IPS DF 4.7 (cell line): Measurements from ENCODE around the gene THOC2.
"Not testable (repeated sequence)": the region's sequence is repeated elsewhere in the genome, so short reads cannot be mapped to it uniquely, and the experiment has no call there.

ENCODE experiments used
- DNase-seq: peaks from one replicate; pipeline ENCODE4 v3.0.0-alpha.2; 2013; ENCODE audit warnings: low spot score; ENCODE audit errors: extremely low read depth

Gene THOC2

GRCh38 chrX:123675154-123675553, 57.7 kb downstream of the THOC2 start:
- no peak for DNase-seq

- no peak for DNase-seq
These were observed 59.0 kb downstream of the THOC2 start for GRCh38 chrX:123673813-123674212.

GRCh38 chrX:123665197-123665596, 67.7 kb downstream of the THOC2 start:
- DNase-seq, result no peak

- not testable (repeated sequence) for DNase-seq
These were observed 68.2 kb downstream of the THOC2 start for GRCh38 chrX:123664467-123665167.

GRCh38 chrX:123663720-123664119, 69.1 kb downstream of the THOC2 start:
- not testable (repeated sequence) for DNase-seq

GRCh38 chrX:123656507-123656906, 76.3 kb downstream of the THOC2 start:
- not testable (repeated sequence) for DNase-seq

GRCh38 chrX:123648811-123649181, 84.1 kb downstream of the THOC2 start:
- not testable (repeated sequence) for DNase-seq

GRCh38 chrX:123648028-123648810, 84.6 kb downstream of the THOC2 start:
- peak; percentile 33 for DNase-seq

GRCh38 chrX:123647244-123647643, 85.6 kb downstream of the THOC2 start:
- no peak for DNase-seq

GRCh38 chrX:123629502-123629901, 103.3 kb downstream of the THOC2 start:
- DNase-seq, result no peak

GRCh38 chrX:123626962-123627361, 105.9 kb downstream of the THOC2 start:
- no peak for DNase-seq

GRCh38 chrX:123625952-123626351, 106.9 kb downstream of the THOC2 start:
- DNase-seq, result no peak

- no peak for DNase-seq
These were observed 107.4 kb downstream of the THOC2 start for GRCh38 chrX:123625477-123625876.

- DNase-seq, result no peak
These were observed 115.8 kb downstream of the THOC2 start for GRCh38 chrX:123617007-123617406.

GRCh38 chrX:123610915-123611314, 121.9 kb downstream of the THOC2 start:
- DNase-seq, result no peak

GRCh38 chrX:123607806-123608205, 125.0 kb downstream of the THOC2 start:
- no peak for DNase-seq

- no peak for DNase-seq
These were observed 125.6 kb downstream of the THOC2 start for GRCh38 chrX:123607270-123607669.

GRCh38 chrX:123603491-123603890, 129.4 kb downstream of the THOC2 start:
- DNase-seq, result no peak

- DNase-seq, result no peak
These were observed 131.4 kb downstream of the THOC2 start for GRCh38 chrX:123601437-123601836.

GRCh38 chrX:123600181-123600580, 132.7 kb downstream of the THOC2 start:
- DNase-seq, result no peak

- no peak for DNase-seq
These were observed 141.9 kb downstream of the THOC2 start for GRCh38 chrX:123590842-123591486.

- DNase-seq, result no peak
These were observed 144.1 kb downstream of the THOC2 start for GRCh38 chrX:123588723-123589122.
